ENCODE measurements around the gene EPAS1. TPM values are rescaled to one million over a fixed set of nuclear protein-coding genes. Genes with fewer than 3 reads are reported as not detected.

The EPAS1 gene
- total and polyA plus RNA-seq, 2 of the 13 experiments (the other 11 are each of a cell fraction or from before 2014, with no cell fraction given): 47.1 to 182 TPM

GRCh38 chr2:46326231-46326980, 29.2 kb downstream of the EPAS1 start (continued):
- peak; percentile 99 for TF ChIP-seq TFE3 (CRISPR knock-in tag; IDR thresholded peaks at IDR 0.05)
- no peak for TF ChIP-seq ZUFSP (CRISPR knock-in tag; IDR thresholded peaks at IDR 0.05; ENCODE audit: borderline replicate concordance)
- no peak for TF ChIP-seq PAWR (CRISPR knock-in tag; IDR thresholded peaks at IDR 0.05; ENCODE audit: borderline replicate concordance)
- no peak for TF ChIP-seq ZNF335 (CRISPR knock-in tag; IDR thresholded peaks at IDR 0.05)
- TF ChIP-seq, protein P1, sequence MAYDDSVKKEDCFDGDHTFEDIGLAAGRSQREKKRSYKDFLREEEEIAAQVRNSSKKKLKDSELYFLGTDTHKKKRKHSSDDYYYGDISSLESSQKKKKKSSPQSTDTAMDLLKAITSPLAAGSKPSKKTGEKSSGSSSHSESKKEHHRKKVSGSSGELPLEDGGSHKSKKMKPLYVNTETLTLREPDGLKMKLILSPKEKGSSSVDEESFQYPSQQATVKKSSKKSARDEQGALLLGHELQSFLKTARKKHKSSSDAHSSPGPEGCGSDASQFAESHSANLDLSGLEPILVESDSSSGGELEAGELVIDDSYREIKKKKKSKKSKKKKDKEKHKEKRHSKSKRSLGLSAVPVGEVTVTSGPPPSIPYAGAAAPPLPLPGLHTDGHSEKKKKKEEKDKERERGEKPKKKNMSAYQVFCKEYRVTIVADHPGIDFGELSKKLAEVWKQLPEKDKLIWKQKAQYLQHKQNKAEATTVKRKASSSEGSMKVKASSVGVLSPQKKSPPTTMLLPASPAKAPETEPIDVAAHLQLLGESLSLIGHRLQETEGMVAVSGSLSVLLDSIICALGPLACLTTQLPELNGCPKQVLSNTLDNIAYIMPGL (CRISPR knock-in tag; IDR thresholded peaks at IDR 0.05; ENCODE audit: borderline replicate concordance in 1 of 2, low read depth in 1 of 2): no peak
- TF ChIP-seq ZNF660 (CRISPR knock-in tag; IDR thresholded peaks at IDR 0.05; ENCODE audit: borderline replicate concordance, low read depth): no peak
- peak; percentile 79; the same call in 1 of the 2 replicates for TF ChIP-seq KLF9 (CRISPR knock-in tag; IDR thresholded peaks at IDR 0.05; ENCODE audit: low read depth)
- TF ChIP-seq, protein P2, sequence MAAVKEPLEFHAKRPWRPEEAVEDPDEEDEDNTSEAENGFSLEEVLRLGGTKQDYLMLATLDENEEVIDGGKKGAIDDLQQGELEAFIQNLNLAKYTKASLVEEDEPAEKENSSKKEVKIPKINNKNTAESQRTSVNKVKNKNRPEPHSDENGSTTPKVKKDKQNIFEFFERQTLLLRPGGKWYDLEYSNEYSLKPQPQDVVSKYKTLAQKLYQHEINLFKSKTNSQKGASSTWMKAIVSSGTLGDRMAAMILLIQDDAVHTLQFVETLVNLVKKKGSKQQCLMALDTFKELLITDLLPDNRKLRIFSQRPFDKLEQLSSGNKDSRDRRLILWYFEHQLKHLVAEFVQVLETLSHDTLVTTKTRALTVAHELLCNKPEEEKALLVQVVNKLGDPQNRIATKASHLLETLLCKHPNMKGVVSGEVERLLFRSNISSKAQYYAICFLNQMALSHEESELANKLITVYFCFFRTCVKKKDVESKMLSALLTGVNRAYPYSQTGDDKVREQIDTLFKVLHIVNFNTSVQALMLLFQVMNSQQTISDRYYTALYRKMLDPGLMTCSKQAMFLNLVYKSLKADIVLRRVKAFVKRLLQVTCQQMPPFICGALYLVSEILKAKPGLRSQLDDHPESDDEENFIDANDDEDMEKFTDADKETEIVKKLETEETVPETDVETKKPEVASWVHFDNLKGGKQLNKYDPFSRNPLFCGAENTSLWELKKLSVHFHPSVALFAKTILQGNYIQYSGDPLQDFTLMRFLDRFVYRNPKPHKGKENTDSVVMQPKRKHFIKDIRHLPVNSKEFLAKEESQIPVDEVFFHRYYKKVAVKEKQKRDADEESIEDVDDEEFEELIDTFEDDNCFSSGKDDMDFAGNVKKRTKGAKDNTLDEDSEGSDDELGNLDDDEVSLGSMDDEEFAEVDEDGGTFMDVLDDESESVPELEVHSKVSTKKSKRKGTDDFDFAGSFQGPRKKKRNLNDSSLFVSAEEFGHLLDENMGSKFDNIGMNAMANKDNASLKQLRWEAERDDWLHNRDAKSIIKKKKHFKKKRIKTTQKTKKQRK (IDR thresholded peaks at IDR 0.05; ENCODE audit: low read length): no peak
- peak; percentile 55; the same call in 1 of the 2 replicates for TF ChIP-seq RXRA (CRISPR knock-in tag; IDR thresholded peaks at IDR 0.05)
- TF ChIP-seq, protein P3, sequence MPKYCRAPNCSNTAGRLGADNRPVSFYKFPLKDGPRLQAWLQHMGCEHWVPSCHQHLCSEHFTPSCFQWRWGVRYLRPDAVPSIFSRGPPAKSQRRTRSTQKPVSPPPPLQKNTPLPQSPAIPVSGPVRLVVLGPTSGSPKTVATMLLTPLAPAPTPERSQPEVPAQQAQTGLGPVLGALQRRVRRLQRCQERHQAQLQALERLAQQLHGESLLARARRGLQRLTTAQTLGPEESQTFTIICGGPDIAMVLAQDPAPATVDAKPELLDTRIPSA (CRISPR knock-in tag; IDR thresholded peaks at IDR 0.05; ENCODE audit: borderline replicate concordance): peak; percentile 76; the same call in 1 of the 2 replicates
- TF ChIP-seq PRPF4 (IDR thresholded peaks at IDR 0.05; ENCODE audit: low read depth, low read length, poor library complexity, severe bottlenecking): no peak
- no peak for TF ChIP-seq ATAD3A (CRISPR knock-in tag; IDR thresholded peaks at IDR 0.05)
- TF ChIP-seq, protein P4, sequence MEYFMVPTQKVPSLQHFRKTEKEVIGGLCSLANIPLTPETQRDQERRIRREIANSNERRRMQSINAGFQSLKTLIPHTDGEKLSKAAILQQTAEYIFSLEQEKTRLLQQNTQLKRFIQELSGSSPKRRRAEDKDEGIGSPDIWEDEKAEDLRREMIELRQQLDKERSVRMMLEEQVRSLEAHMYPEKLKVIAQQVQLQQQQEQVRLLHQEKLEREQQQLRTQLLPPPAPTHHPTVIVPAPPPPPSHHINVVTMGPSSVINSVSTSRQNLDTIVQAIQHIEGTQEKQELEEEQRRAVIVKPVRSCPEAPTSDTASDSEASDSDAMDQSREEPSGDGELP (IDR thresholded peaks at IDR 0.05; ENCODE audit: borderline replicate concordance, low read depth): peak; percentile 78; the same call in 1 of the 2 replicates
- TF ChIP-seq GABPA (IDR thresholded peaks at IDR 0.05; ENCODE audit: low read depth, low read length): no peak
- TF ChIP-seq GABPA (CRISPR knock-in tag; IDR thresholded peaks at IDR 0.05; ENCODE audit: low read depth): 0 out of 2 replicates have a peak, but pooled peaks have one; percentile 22
- TF ChIP-seq TSC22D2 (CRISPR knock-in tag; IDR thresholded peaks at IDR 0.05; ENCODE audit: borderline replicate concordance): peak; percentile 9; the same call in 1 of the 2 replicates
- no peak for TF ChIP-seq NR3C1 (CRISPR knock-in tag; IDR thresholded peaks at IDR 0.05)
